Kidney epithelial cell (primary cell): ENCODE data around the gene BCAS3. TPM values are rescaled to one million over a fixed set of nuclear protein-coding genes. Genes with fewer than 3 reads are reported as not detected.

ENCODE experiments used
- DNase-seq: peaks from one replicate; pipeline ENCODE4 v3.0.0-alpha.2; 2010; ENCODE audit warnings: low read depth
- H3K27me3 ChIP-seq: 2 replicates; pipeline ENCODE4 v1.6.0; 2011; ENCODE audit warnings: low read length; ENCODE audit not compliant: control insufficient read depth, insufficient read depth
- H3K36me3 ChIP-seq: 2 replicates; pipeline ENCODE4 v1.5.1; 2011; ENCODE audit warnings: low read length; ENCODE audit not compliant: control insufficient read depth, insufficient read depth
- H3K4me3 ChIP-seq: 2 replicates; pipeline ENCODE4 v1.5.1; 2011; ENCODE audit warnings: low read depth, mild to moderate bottlenecking, control low read depth, low read length
- CTCF ChIP-seq: IDR thresholded peaks from 2 replicates; pipeline ENCODE4 v1.5.1; 2011; ENCODE audit warnings: mild to moderate bottlenecking, moderate library complexity, low read length, control low read depth, inconsistent platforms; ENCODE audit not compliant: insufficient read depth, poor library complexity, severe bottlenecking
- total RNA-seq: library from RNA; depleted of rRNA; stranded (reverse); fragments of >200 nt; gene quantifications from 2 replicates; pipeline ENCODE4 v1.2.3, GENCODE V29; 2015

BCAS3 gene
- total RNA-seq, 1 donor from 2014 or later, result 26.7 TPM

GRCh38 chr17:61321344-61321743 lies 643.7 kb downstream of the BCAS3 start:
- Histone ChIP-seq H3K4me3 (no peak overlapping the region), H3K36me3 (no peaks in the 10 kb centered on the region), H3K27me3 (no peaks in the 10 kb centered on the region)
- no peak for DNase-seq
- no peak for TF ChIP-seq CTCF

DNA sequence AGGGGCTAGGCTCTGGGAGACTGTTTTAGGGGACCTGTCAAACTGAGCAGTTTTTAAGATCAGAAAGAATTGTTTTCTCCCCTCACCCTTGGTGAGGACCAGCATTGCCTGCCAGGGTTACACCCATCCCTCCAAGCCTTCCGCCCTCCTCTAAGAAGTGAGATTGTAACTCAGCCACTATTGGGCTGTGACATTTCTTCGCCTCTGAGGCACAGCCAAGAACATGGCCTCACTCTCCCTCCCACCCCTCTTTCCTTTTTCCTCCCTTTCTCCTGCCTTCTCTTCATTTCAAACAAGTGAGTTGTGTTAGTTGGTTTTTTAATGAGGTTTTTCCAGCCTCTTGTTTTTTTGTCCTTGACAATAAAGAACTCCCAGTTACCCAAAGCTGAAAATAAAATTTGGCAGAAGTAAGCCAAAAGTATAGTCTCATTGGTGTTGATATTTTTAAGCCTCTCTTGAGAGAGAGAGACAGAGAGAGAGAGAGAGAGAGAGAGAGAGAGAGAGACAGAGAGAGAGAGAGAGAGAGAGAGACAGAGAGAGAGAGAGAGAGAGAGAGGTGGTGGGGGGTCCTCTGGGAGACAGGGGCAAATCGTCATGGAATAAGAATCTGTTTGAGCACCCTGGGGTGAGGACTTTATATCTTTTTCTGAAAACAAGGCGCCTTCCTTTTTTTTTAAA lies 644.8 kb downstream of the BCAS3 start:
- Histone ChIP-seq H3K4me3 (no peak overlapping the region), H3K36me3 (no peaks in the 10 kb centered on the region), H3K27me3 (no peaks in the 10 kb centered on the region)
- no peak for TF ChIP-seq CTCF
- DNase-seq, result no peak

GRCh38 chr17:61323003-61323908 lies 645.6 kb downstream of the BCAS3 start:
- no peaks in the 10 kb centered on the region for H3K36me3 ChIP-seq
- no peak for DNase-seq
- no peak overlapping the region for H3K4me3 ChIP-seq
- no peak for TF ChIP-seq CTCF
- H3K27me3 ChIP-seq, result no peaks in the 10 kb centered on the region

- no peak for DNase-seq
- no peak for TF ChIP-seq CTCF
- no peaks in the 10 kb centered on the region for H3K27me3 ChIP-seq
- H3K4me3 ChIP-seq, result no peak overlapping the region
- no peaks in the 10 kb centered on the region for H3K36me3 ChIP-seq
Measured at GRCh38 chr17:61323909-61324868, 646.5 kb downstream of the BCAS3 start.

DNA sequence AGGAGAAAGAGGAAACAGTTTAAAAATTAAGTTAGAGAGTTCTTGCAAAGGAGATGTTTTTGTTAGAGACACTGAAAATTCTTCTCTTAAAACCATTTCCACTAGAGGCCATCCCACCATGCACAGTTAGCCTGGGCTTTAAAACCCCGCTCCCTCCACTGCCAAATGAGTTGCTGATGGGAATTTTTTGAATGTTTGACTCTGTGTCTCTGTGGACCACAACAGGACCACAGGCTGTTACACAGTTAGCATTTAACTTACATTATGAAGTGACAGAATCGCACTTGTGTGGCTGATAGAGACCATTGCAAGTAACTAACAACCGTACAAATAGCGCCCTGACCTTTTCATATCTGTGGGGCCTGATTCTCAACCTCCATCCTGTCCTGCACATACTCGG lies 647.3 kb downstream of the BCAS3 start:
- H3K4me3 ChIP-seq, result no peak overlapping the region
- TF ChIP-seq CTCF, result no peak
- no peak for DNase-seq
- H3K36me3 ChIP-seq, result no peaks in the 10 kb centered on the region
- H3K27me3 ChIP-seq, result no peaks in the 10 kb centered on the region
